HG03066 (cell line): ENCODE measurements around the gene SCN5A.

ENCODE experiments used
- ATAC-seq: cut with Tn5 transposase; IDR thresholded peaks from one replicate; pipeline ENCODE4 v1.9.1; 2021; ENCODE audit warnings: low read depth; ENCODE audit not compliant: unreplicated experiment

SCN5A gene

GRCh38 chr3:38627956-38628355 is 21.5 kb downstream of the SCN5A start:
- ATAC-seq = no peak

GRCh38 chr3:38626171-38626570 is 23.3 kb downstream of the SCN5A start:
- no peak for ATAC-seq

- ATAC-seq = no peak
Observed at GRCh38 chr3:38623539-38623938, 25.9 kb downstream of the SCN5A start.

GRCh38 chr3:38622336-38622735 is 27.2 kb downstream of the SCN5A start:
- ATAC-seq = no peak

- ATAC-seq = no peak
Observed at GRCh38 chr3:38620236-38620635, 29.3 kb downstream of the SCN5A start.

- ATAC-seq = no peak
Observed at GRCh38 chr3:38618343-38618742, 31.1 kb downstream of the SCN5A start.

- ATAC-seq = no peak
Observed at GRCh38 chr3:38617586-38617985, 31.9 kb downstream of the SCN5A start.

- no peak for ATAC-seq
Observed at GRCh38 chr3:38617137-38617536, 32.4 kb downstream of the SCN5A start.

GRCh38 chr3:38616658-38617057 is 32.8 kb downstream of the SCN5A start:
- no peak for ATAC-seq

GRCh38 chr3:38616111-38616510 is 33.4 kb downstream of the SCN5A start:
- ATAC-seq = no peak

GRCh38 chr3:38614651-38615352 is 34.7 kb downstream of the SCN5A start:
- ATAC-seq = no peak

GRCh38 chr3:38614091-38614490 is 35.4 kb downstream of the SCN5A start:
- no peak for ATAC-seq

GRCh38 chr3:38613426-38613825 is 36.1 kb downstream of the SCN5A start:
- ATAC-seq = no peak

- no peak for ATAC-seq
Observed at GRCh38 chr3:38611866-38612265, 37.6 kb downstream of the SCN5A start.

- no peak for ATAC-seq
Observed at GRCh38 chr3:38610934-38611333, 38.6 kb downstream of the SCN5A start.

- ATAC-seq = no peak
Observed at GRCh38 chr3:38610436-38610835, 39.1 kb downstream of the SCN5A start.

- no peak for ATAC-seq
Observed at GRCh38 chr3:38609386-38610111, 39.9 kb downstream of the SCN5A start.

GRCh38 chr3:38608961-38609360 is 40.5 kb downstream of the SCN5A start:
- ATAC-seq = no peak

- ATAC-seq = no peak
Observed at GRCh38 chr3:38608086-38608775, 41.3 kb downstream of the SCN5A start.

GRCh38 chr3:38606561-38606960 is 42.9 kb downstream of the SCN5A start:
- no peak for ATAC-seq

- ATAC-seq = no peak
Observed at GRCh38 chr3:38605981-38606380, 43.5 kb downstream of the SCN5A start.

- no peak for ATAC-seq
Observed at GRCh38 chr3:38604246-38604645, 45.2 kb downstream of the SCN5A start.
